Prostate gland (tissue), 2 donors: ENCODE measurements around the gene NUAK1.

Experiments
- POLR2A ChIP-seq: fragments of 450-650 bp; IDR thresholded peaks from one replicate; pipeline ENCODE4 v1.6.1; 2016; ENCODE audit warnings: antibody characterized with exemption, mild to moderate bottlenecking
- POLR2AphosphoS5 ChIP-seq: sonication (generic); formaldehyde crosslinking; IDR thresholded peaks from one replicate; pipeline ENCODE4 v1.6.1; 2017; ENCODE audit warnings: antibody characterized with exemption
- TF ChIP-seq, protein P1 (sequence below), 4 experiments: fragments of 200-600 bp in 2 of 4; fragments of 450-650 bp in 2 of 4; sonication (generic) in 2 of 4; IDR thresholded peaks; 1 replicate in 3 of 4; 2 replicates in 1 of 4; pipeline ENCODE4 v1.5.1; 2016 to 2019; ENCODE audit warnings: antibody characterized with exemption in 4 of 4, mild to moderate bottlenecking in 2 of 4, moderate library complexity in 2 of 4

DNA sequence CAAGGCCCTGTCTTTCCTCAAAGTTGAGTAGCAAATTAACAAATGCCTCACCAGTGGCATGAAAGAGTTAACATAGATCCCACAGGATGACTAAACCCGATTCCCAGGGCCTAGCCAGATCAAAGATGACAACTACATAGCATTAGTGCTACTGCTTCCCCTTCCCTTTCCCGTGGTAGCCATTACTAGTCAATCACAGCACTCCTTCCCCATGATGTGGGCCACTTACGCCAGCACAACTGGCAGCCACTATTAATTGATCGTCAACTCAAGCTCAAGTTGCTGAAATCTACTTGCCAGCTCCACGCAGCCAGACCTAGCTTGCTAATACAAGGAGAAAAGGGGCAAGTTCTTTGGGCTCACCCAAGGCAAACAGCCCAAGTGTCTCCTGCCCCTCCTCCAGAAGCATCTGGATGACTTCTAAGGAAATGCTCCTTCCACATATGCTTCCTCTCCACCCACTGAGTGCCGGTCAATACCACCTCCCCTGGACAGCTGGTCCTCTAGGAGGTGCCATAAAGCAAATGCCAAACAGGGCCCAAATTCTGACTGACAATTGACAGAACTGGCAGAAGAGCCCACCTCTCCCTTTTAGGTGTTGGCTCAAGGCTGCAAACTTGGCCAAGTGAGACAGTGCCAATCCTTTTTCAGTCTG lies 72.6 kb downstream of the NUAK1 start:
- TF ChIP-seq, protein P1, sequence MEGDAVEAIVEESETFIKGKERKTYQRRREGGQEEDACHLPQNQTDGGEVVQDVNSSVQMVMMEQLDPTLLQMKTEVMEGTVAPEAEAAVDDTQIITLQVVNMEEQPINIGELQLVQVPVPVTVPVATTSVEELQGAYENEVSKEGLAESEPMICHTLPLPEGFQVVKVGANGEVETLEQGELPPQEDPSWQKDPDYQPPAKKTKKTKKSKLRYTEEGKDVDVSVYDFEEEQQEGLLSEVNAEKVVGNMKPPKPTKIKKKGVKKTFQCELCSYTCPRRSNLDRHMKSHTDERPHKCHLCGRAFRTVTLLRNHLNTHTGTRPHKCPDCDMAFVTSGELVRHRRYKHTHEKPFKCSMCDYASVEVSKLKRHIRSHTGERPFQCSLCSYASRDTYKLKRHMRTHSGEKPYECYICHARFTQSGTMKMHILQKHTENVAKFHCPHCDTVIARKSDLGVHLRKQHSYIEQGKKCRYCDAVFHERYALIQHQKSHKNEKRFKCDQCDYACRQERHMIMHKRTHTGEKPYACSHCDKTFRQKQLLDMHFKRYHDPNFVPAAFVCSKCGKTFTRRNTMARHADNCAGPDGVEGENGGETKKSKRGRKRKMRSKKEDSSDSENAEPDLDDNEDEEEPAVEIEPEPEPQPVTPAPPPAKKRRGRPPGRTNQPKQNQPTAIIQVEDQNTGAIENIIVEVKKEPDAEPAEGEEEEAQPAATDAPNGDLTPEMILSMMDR (IDR thresholded peaks at IDR 0.05): no peak
- TF ChIP-seq POLR2AphosphoS5 (no peak), POLR2A (no peak)
